Trophoblast cell (in vitro differentiated cells and primary cell): ENCODE results near the gene KDM1B.

Experiments used
- DNase-seq, 2 donors: peaks; one replicate each; pipeline ENCODE4 v3.0.0-alpha.2; 2016
- H2AFZ ChIP-seq: 2 replicates; pipeline ENCODE4 v1.6.1; 2013; ENCODE audit warnings: low read length, moderate library complexity, mild to moderate bottlenecking; ENCODE audit not compliant: insufficient read depth, poor library complexity
- H2AK5ac ChIP-seq: 2 replicates; pipeline ENCODE4 v1.6.1; 2013; ENCODE audit warnings: mild to moderate bottlenecking, low read length
- H2BK120ac ChIP-seq: 2 replicates; pipeline ENCODE4 v1.6.1; 2013; ENCODE audit warnings: low read length, mild to moderate bottlenecking, moderate library complexity; ENCODE audit not compliant: insufficient read depth, poor library complexity
- H2BK12ac ChIP-seq: 2 replicates; pipeline ENCODE4 v1.6.1; 2013; ENCODE audit warnings: mild to moderate bottlenecking, low read length, moderate library complexity
- H2BK5ac ChIP-seq: 2 replicates; pipeline ENCODE4 v1.6.1; 2013; ENCODE audit warnings: low read length, low read depth, moderate library complexity, mild to moderate bottlenecking; ENCODE audit not compliant: poor library complexity
- H3K14ac ChIP-seq: 2 replicates; pipeline ENCODE4 v1.6.1; 2013; ENCODE audit warnings: mild to moderate bottlenecking, low read length
- H3K18ac ChIP-seq: 2 replicates; pipeline ENCODE4 v1.6.1; 2013; ENCODE audit warnings: mild to moderate bottlenecking, low read length
- H3K23ac ChIP-seq: 2 replicates; pipeline ENCODE4 v1.6.1; 2013; ENCODE audit warnings: low read length
- H3K27ac ChIP-seq: 2 replicates; pipeline ENCODE4 v1.5.1; 2013; ENCODE audit warnings: low read depth, mild to moderate bottlenecking, inconsistent platforms, low read length, moderate library complexity
- H3K27me3 ChIP-seq: 2 replicates; pipeline ENCODE4 v1.6.1; 2013; ENCODE audit warnings: inconsistent platforms, mild to moderate bottlenecking, low read length, moderate library complexity; ENCODE audit not compliant: insufficient read depth
- H3K36me3 ChIP-seq, 2 experiments: 1 replicate in 1 of 2; 2 replicates in 1 of 2; pipeline ENCODE4 v1.6.1; 2013; ENCODE audit warnings: low read length in 2 of 2, mild to moderate bottlenecking in 2 of 2, moderate library complexity in 1 of 2; ENCODE audit not compliant: insufficient read depth in 2 of 2, control insufficient read depth in 1 of 2
- H3K4ac ChIP-seq: 2 replicates; pipeline ENCODE4 v1.6.1; 2013; ENCODE audit warnings: low read depth, mild to moderate bottlenecking, low read length, moderate library complexity
- H3K4me1 ChIP-seq, 2 experiments: 1 replicate in 1 of 2; 2 replicates in 1 of 2; pipeline ENCODE4 v1.6.1; 2013; ENCODE audit warnings: low read length in 2 of 2, mild to moderate bottlenecking in 2 of 2, moderate library complexity in 1 of 2; ENCODE audit not compliant: insufficient read depth in 2 of 2, control insufficient read depth in 1 of 2
- H3K4me2 ChIP-seq: 2 replicates; pipeline ENCODE4 v1.6.1; 2013; ENCODE audit warnings: inconsistent platforms, mild to moderate bottlenecking, low read length, moderate library complexity
- H3K4me3 ChIP-seq: 2 replicates; pipeline ENCODE4 v1.5.1; 2013; ENCODE audit warnings: mild to moderate bottlenecking, low read depth, low read length, inconsistent platforms
- H3K79me1 ChIP-seq: one replicate; pipeline ENCODE4 v1.6.1; 2013; ENCODE audit warnings: low read length
- H3K79me2 ChIP-seq: 2 replicates; pipeline ENCODE4 v1.6.1; 2013; ENCODE audit warnings: low read length, mild to moderate bottlenecking; ENCODE audit not compliant: control insufficient read depth, insufficient read depth, poor library complexity
- H3K9ac ChIP-seq: 2 replicates; pipeline ENCODE4 v1.6.1; 2013; ENCODE audit warnings: mild to moderate bottlenecking, low read length
- H3K9me3 ChIP-seq: 2 replicates; pipeline ENCODE4 v1.6.1; 2013; ENCODE audit warnings: low read depth, mild to moderate bottlenecking, control low read depth, inconsistent platforms, low read length; ENCODE audit not compliant: insufficient read depth
- H4K12ac ChIP-seq: 2 replicates; pipeline ENCODE4 v1.6.1; 2013; ENCODE audit warnings: low read depth, mild to moderate bottlenecking, low read length, moderate library complexity
- H4K8ac ChIP-seq: 2 replicates; pipeline ENCODE4 v1.6.1; 2013; ENCODE audit warnings: low read depth, mild to moderate bottlenecking, low read length, moderate library complexity
- H4K91ac ChIP-seq: one replicate; pipeline ENCODE4 v1.6.1; 2013; ENCODE audit warnings: low read depth, mild to moderate bottlenecking, low read length, moderate library complexity
- WGBS: extraction: QIAGEN DNeasy Blood & Tissue Kit; methylation state at CpG from one replicate; pipeline ENCODE4 v1.1.7; 2013; ENCODE audit warnings: missing lambda C conversion rate; ENCODE audit not compliant: insufficient read length, insufficient coverage; ENCODE audit errors: extremely low coverage; 5-methylcytosine and 5-hydroxymethylcytosine counted together

KDM1B gene

DNA sequence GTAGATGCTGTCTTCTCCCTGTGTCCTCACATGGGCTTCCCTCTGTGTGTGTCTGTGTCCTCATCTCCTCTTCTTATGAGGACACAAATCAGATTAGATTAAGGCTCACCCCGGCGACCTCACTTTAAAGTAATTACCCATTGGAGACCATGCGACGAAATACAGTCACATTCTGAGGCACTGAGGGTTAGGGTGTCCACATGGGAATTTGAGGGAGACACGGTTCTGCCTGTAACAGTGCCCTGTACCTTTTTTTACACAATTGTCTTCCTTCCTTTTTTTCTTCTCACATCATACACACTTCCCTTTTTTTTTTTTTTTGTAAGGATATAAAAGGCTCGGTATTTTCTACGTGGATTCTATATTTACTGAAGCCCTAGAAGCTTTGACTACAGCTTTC lies 60.2 kb downstream of the KDM1B start:
- H4K91ac ChIP-seq, result no peak overlapping the region
- no peak overlapping the region for H2BK120ac ChIP-seq
- H3K23ac ChIP-seq, result no peak overlapping the region
- no peaks in the 10 kb centered on the region for H3K79me2 ChIP-seq
- no peak overlapping the region for H4K8ac ChIP-seq
- no peak overlapping the region for H3K14ac ChIP-seq
- no peaks in the 10 kb centered on the region for H3K4me1 ChIP-seq
- H3K4ac ChIP-seq, result no peak overlapping the region
- H4K12ac ChIP-seq, result no peak overlapping the region
- no peak overlapping the region for H3K4me3 ChIP-seq
- H3K36me3 ChIP-seq, result peaks cover 3 to 8% of the 10 kb centered on the region in 2 experiments
- H2BK5ac ChIP-seq, result no peak overlapping the region
- H3K4me2 ChIP-seq, result no peak overlapping the region
- no CpG with 5 or more reads among the region's 7 CpGs for WGBS
- H3K27me3 ChIP-seq, result no peaks in the 10 kb centered on the region
- no peak for DNase-seq
- no peak overlapping the region for H2AFZ ChIP-seq
- no peak overlapping the region for H3K27ac ChIP-seq
- peaks cover 5% of the 10 kb centered on the region for H3K9me3 ChIP-seq
- no peaks in the 10 kb centered on the region for H3K79me1 ChIP-seq
- no peak overlapping the region for H3K18ac ChIP-seq
- no peak overlapping the region for H2AK5ac ChIP-seq
- no peak overlapping the region for H2BK12ac ChIP-seq
- no peak overlapping the region for H3K9ac ChIP-seq

DNA sequence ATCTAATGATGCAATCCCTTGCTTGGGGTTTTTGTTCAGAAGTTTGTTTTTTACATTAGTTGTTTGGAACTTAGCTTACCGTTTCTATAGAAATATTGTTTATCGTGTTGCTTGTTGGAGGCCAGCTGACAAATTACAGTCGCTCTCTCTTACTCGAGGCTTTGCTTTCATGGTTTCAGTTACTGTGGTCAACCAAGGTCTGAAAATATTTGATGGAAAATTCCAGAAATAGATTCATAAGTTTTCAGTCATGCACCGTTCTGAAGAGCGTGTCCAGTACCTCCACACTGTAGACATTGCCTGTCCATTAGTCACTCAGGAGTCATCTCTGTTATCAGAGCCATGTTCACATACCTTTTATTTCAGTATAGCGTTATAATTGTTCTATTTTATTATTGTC lies 61.2 kb downstream of the KDM1B start:
- Histone ChIP-seq H3K27ac (no peak overlapping the region), H2BK12ac (no peak overlapping the region), H3K27me3 (no peaks in the 10 kb centered on the region)

DNA sequence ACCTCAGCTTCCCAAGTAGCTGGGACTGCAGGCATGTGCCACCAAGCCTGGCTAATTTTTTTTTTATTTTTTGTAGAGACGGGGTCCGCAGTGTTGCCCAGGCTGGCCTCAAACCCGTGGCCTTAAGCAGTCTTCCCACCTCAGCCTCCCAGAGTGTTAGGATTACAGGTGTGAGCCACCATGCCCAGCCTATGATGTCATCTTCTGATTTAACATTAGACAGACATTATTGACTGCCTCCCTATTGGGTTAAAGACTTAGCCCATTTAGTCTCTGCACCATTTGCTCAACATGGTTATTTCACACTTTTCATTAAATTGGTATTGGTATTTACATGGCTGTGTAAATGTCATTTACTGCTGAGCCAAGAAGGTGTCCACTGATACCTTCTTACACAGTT lies 63.0 kb downstream of the KDM1B start:
- Histone ChIP-seq H3K27me3 (no peaks in the 10 kb centered on the region), H2BK12ac (no peak overlapping the region), H3K27ac (no peak overlapping the region), H4K8ac (no peak overlapping the region), H2BK120ac (no peak overlapping the region), H3K36me3 (peaks cover 3 to 8% of the 10 kb centered on the region in 2 experiments), H2BK5ac (no peak overlapping the region), H3K4me2 (no peak overlapping the region), H2AFZ (no peak overlapping the region), H3K9me3 (peaks cover 5% of the 10 kb centered on the region), H3K14ac (no peak overlapping the region), H3K18ac (no peak overlapping the region), H3K4ac (no peak overlapping the region), H3K4me1 (no peaks in the 10 kb centered on the region), H3K9ac (no peak overlapping the region), H4K91ac (no peak overlapping the region), H4K12ac (no peak overlapping the region), H2AK5ac (no peak overlapping the region), H3K23ac (no peak overlapping the region), H3K79me1 (no peaks in the 10 kb centered on the region), H3K4me3 (no peak overlapping the region), H3K79me2 (no peaks in the 10 kb centered on the region)
- DNase-seq, result no peak
- no CpG with 5 or more reads among the region's 3 CpGs for WGBS

More for the DNA sequence above, 61.2 kb downstream of the KDM1B start:
- Histone ChIP-seq H3K14ac (no peak overlapping the region), H3K23ac (no peak overlapping the region), H4K12ac (no peak overlapping the region), H4K91ac (no peak overlapping the region), H3K4ac (no peak overlapping the region), H3K9me3 (peaks cover 5% of the 10 kb centered on the region), H3K4me1 (no peaks in the 10 kb centered on the region), H3K79me2 (no peaks in the 10 kb centered on the region), H2BK120ac (no peak overlapping the region), H2AK5ac (no peak overlapping the region), H3K36me3 (peaks cover 3 to 8% of the 10 kb centered on the region in 2 experiments), H3K9ac (no peak overlapping the region), H3K4me2 (no peak overlapping the region), H4K8ac (no peak overlapping the region), H2AFZ (no peak overlapping the region), H3K79me1 (no peaks in the 10 kb centered on the region), H3K18ac (no peak overlapping the region), H3K4me3 (no peak overlapping the region), H2BK5ac (no peak overlapping the region)
- WGBS, result no CpG with 5 or more reads among the region's 7 CpGs
- DNase-seq, result peak; percentile 69 to 93

DNA sequence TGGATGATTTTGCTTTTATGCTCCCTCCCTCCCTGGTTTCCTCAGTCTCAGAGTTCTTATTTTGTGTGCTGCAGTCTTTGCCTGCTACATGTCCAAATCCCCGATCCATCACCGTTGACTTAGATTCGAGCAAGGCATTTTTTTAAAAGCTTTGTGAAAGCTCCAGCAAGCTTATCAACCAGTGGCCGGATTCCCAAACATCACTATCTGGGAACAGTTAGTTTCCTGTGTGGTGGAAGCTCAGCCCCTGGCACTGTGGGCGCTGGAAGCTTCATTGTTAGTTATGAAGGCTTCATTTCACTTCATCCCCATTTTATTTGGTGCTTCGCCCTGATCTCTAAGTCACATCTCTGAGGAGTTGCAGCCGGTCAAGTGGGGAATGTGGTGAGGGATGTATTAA lies 64.4 kb downstream of the KDM1B start:
- no peaks in the 10 kb centered on the region for H3K79me1 ChIP-seq
- H3K18ac ChIP-seq, result no peak overlapping the region
- H4K91ac ChIP-seq, result no peak overlapping the region
- no peaks in the 10 kb centered on the region for H3K79me2 ChIP-seq
- no peak overlapping the region for H4K12ac ChIP-seq
- H3K9ac ChIP-seq, result no peak overlapping the region
- peaks cover 3 to 5% of the 10 kb centered on the region in 2 experiments for H3K36me3 ChIP-seq
- H3K23ac ChIP-seq, result no peak overlapping the region
- no peak overlapping the region for H2BK5ac ChIP-seq
- no peak overlapping the region for H3K27ac ChIP-seq
- H3K9me3 ChIP-seq, result peaks cover 5% of the 10 kb centered on the region
- H4K8ac ChIP-seq, result no peak overlapping the region
- H3K4me1 ChIP-seq, result no peaks in the 10 kb centered on the region
- no peak overlapping the region for H2BK120ac ChIP-seq
- DNase-seq, result no peak
- H3K4me3 ChIP-seq, result no peak overlapping the region
- H3K27me3 ChIP-seq, result no peaks in the 10 kb centered on the region
- no peak overlapping the region for H3K4ac ChIP-seq
- no peak overlapping the region for H2AFZ ChIP-seq
- H3K14ac ChIP-seq, result no peak overlapping the region
- H3K4me2 ChIP-seq, result no peak overlapping the region
- no peak overlapping the region for H2BK12ac ChIP-seq
- no CpG with 5 or more reads among the region's 7 CpGs for WGBS
- H2AK5ac ChIP-seq, result no peak overlapping the region
